ENCODE results near the gene DXO.
"Not testable (repeated sequence)": the region's sequence is repeated elsewhere in the genome, so short reads cannot be mapped to it uniquely, and the experiment has no call there.

DNA sequence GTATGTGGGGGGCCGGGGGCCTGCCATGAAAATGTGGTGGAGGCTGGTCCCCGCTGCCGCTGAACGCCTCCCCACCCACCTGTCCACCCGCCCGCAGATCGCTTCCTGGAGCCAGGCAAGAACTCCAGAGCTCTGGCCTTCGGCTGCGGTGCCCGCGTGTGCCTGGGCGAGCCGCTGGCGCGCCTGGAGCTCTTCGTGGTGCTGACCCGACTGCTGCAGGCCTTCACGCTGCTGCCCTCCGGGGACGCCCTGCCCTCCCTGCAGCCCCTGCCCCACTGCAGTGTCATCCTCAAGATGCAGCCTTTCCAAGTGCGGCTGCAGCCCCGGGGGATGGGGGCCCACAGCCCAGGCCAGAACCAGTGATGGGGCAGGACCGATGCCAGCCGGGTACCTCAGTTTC lies 36.1 kb upstream of the DXO start:
- not testable (repeated sequence) for TF ChIP-seq POLR2AphosphoS5, EP300, POLR2A (IDR thresholded peaks at IDR 0.05)
- TF ChIP-seq, protein P1, sequence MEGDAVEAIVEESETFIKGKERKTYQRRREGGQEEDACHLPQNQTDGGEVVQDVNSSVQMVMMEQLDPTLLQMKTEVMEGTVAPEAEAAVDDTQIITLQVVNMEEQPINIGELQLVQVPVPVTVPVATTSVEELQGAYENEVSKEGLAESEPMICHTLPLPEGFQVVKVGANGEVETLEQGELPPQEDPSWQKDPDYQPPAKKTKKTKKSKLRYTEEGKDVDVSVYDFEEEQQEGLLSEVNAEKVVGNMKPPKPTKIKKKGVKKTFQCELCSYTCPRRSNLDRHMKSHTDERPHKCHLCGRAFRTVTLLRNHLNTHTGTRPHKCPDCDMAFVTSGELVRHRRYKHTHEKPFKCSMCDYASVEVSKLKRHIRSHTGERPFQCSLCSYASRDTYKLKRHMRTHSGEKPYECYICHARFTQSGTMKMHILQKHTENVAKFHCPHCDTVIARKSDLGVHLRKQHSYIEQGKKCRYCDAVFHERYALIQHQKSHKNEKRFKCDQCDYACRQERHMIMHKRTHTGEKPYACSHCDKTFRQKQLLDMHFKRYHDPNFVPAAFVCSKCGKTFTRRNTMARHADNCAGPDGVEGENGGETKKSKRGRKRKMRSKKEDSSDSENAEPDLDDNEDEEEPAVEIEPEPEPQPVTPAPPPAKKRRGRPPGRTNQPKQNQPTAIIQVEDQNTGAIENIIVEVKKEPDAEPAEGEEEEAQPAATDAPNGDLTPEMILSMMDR (IDR thresholded peaks at IDR 0.05): not testable (repeated sequence)
